Effector memory CD4-positive, alpha-beta T cell (primary cell): ENCODE data around the gene PTPRN2.

Experiments
- DNase-seq, 3 donors: peaks; one replicate each; pipeline ENCODE4 v3.0.0-alpha.2; 2020
- H3K27ac ChIP-seq: 2 replicates; pipeline ENCODE4 v1.7.0; 2013; ENCODE audit warnings: mild to moderate bottlenecking, low read length, moderate library complexity; ENCODE audit not compliant: insufficient read depth, poor library complexity, severe bottlenecking
- H3K27me3 ChIP-seq: replicated peaks from 2 replicates; pipeline ENCODE4 v1.7.0; 2013; ENCODE audit warnings: mild to moderate bottlenecking, low read length; ENCODE audit not compliant: insufficient read depth, control insufficient read depth, poor library complexity, severe bottlenecking
- H3K36me3 ChIP-seq: 2 replicates; pipeline ENCODE4 v1.7.0; 2013; ENCODE audit warnings: mild to moderate bottlenecking, low read length, moderate library complexity; ENCODE audit not compliant: control insufficient read depth, insufficient read depth
- H3K4me1 ChIP-seq: 2 replicates; pipeline ENCODE4 v1.7.0; 2013; ENCODE audit warnings: low read length, mild to moderate bottlenecking; ENCODE audit not compliant: control insufficient read depth, insufficient read depth, poor library complexity, severe bottlenecking
- H3K4me3 ChIP-seq: 2 replicates; pipeline ENCODE4 v1.7.0; 2013; ENCODE audit warnings: low read length, low read depth, mild to moderate bottlenecking; ENCODE audit not compliant: insufficient read depth, poor library complexity, severe bottlenecking
- H3K9me3 ChIP-seq: 2 replicates; pipeline ENCODE4 v1.7.0; 2013; ENCODE audit warnings: mild to moderate bottlenecking, low read length, moderate library complexity; ENCODE audit not compliant: control insufficient read depth

PTPRN2 gene

GRCh38 chr7:157554393-157555238 lies 1033.0 kb downstream of the PTPRN2 start:
- H3K4me1 ChIP-seq: no peaks in the 10 kb centered on the region
- H3K9me3 ChIP-seq: no peaks in the 10 kb centered on the region
- H3K27me3 ChIP-seq: no peaks in the 10 kb centered on the region
- H3K27ac ChIP-seq: no peak overlapping the region
- H3K36me3 ChIP-seq: no peaks in the 10 kb centered on the region
- DNase-seq: no peak
- H3K4me3 ChIP-seq: no peak overlapping the region

GRCh38 chr7:157553256-157553655 lies 1034.4 kb downstream of the PTPRN2 start:
- Histone ChIP-seq H3K9me3 (no peaks in the 10 kb centered on the region), H3K4me1 (no peaks in the 10 kb centered on the region), H3K27ac (no peak overlapping the region), H3K27me3 (no peaks in the 10 kb centered on the region), H3K36me3 (no peaks in the 10 kb centered on the region), H3K4me3 (no peak overlapping the region)
- no peak for DNase-seq

- DNase-seq: no peak
- Histone ChIP-seq H3K36me3 (no peaks in the 10 kb centered on the region), H3K4me1 (no peaks in the 10 kb centered on the region), H3K27ac (no peak overlapping the region), H3K9me3 (no peaks in the 10 kb centered on the region), H3K4me3 (no peak overlapping the region), H3K27me3 (no peaks in the 10 kb centered on the region)
Observed at GRCh38 chr7:157552295-157552993, 1035.2 kb downstream of the PTPRN2 start.

- Histone ChIP-seq H3K27ac (no peak overlapping the region), H3K27me3 (no peaks in the 10 kb centered on the region), H3K36me3 (no peaks in the 10 kb centered on the region), H3K4me3 (no peak overlapping the region), H3K4me1 (no peaks in the 10 kb centered on the region), H3K9me3 (no peaks in the 10 kb centered on the region)
- DNase-seq: no peak
Observed at GRCh38 chr7:157551325-157552070, 1036.1 kb downstream of the PTPRN2 start.

DNA sequence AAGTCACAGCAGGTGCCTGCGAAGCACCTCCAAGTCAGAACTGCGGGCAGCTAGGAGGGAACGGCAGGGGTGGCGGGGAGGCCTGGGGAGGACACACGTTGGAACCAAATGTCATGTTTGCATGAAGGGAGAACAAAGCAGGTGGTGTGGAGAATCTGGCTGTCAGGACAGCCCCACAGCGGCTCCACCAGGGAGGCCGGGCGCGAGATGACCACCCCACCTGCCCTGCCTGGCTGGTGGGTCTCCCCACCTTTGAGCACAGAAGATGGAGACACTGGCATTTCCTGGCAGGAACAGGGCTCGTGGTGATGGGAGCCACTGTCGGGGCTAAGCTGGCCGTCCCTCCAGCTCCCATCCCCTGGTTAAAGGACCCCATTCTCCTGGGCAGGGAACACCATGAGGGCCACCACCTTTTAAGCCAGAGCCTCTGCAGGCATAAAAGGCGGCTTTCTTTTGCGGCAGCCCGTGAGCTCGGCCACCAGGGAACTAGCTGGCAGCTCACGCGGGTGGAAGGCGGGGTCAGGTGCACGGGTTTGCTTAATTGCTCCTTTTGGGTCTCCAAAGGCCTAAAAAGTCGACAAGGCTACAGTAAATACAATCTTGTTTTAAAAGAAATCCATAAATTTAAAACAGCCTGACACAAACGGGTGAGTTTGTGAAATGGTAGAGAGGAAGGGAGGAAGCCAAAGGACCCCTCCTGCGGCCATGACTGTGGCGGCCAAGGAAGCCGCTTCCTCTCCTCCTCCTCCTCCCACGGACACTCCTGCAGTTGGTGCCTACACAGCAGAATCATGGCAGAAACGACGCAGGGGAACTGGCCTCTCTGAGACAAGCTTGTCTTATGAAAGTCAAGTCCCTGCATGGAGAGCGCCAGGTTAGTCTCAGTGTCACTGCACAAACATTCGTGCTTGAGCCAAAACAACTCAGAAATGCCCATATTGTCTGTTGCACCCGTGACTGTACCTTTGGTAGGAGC lies 1037.0 kb downstream of the PTPRN2 start:
- no peak overlapping the region for H3K27ac ChIP-seq
- no peak for DNase-seq
- no peaks in the 10 kb centered on the region for H3K4me1 ChIP-seq
- no peak overlapping the region for H3K4me3 ChIP-seq
- no peaks in the 10 kb centered on the region for H3K9me3 ChIP-seq
- H3K36me3 ChIP-seq: no peaks in the 10 kb centered on the region
- H3K27me3 ChIP-seq: no peaks in the 10 kb centered on the region

- Histone ChIP-seq H3K27me3 (no peaks in the 10 kb centered on the region), H3K4me1 (no peaks in the 10 kb centered on the region), H3K27ac (no peak overlapping the region), H3K4me3 (no peak overlapping the region), H3K9me3 (no peaks in the 10 kb centered on the region), H3K36me3 (no peaks in the 10 kb centered on the region)
- DNase-seq: no peak
Observed at GRCh38 chr7:157549612-157550299, 1037.9 kb downstream of the PTPRN2 start.

DNA sequence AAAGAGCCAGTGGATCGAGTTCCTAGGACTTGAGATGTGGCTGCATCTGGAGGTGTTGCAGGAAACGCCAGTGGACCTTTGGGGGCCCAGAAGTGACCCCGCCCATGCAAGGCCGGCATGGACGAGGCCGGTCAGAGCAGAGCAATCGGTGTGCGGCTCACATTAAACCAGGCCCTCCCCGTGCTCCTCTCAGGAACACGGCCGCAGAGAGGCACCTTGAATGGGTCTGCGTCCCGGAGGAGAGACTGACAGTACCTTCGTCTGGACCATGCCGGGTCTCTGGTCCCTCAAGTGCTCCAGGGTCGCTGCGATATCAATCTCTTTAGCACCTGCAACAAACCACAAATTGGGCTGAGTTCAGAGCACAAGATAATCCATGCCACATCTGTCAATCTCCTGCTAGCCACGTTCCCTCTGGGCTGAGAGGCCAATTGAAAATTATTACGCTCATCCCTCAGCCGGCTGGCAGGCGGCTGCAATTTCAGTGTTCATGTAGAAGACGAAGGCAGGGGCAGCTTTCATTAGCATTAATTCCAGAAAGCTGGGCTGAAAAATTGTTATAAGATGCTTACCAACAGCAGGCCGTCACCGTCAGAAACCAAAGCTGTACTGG lies 1038.8 kb downstream of the PTPRN2 start:
- Histone ChIP-seq H3K9me3 (no peaks in the 10 kb centered on the region), H3K27ac (no peak overlapping the region), H3K27me3 (no peaks in the 10 kb centered on the region), H3K4me3 (no peak overlapping the region), H3K4me1 (no peaks in the 10 kb centered on the region), H3K36me3 (no peaks in the 10 kb centered on the region)
- DNase-seq: no peak

DNA sequence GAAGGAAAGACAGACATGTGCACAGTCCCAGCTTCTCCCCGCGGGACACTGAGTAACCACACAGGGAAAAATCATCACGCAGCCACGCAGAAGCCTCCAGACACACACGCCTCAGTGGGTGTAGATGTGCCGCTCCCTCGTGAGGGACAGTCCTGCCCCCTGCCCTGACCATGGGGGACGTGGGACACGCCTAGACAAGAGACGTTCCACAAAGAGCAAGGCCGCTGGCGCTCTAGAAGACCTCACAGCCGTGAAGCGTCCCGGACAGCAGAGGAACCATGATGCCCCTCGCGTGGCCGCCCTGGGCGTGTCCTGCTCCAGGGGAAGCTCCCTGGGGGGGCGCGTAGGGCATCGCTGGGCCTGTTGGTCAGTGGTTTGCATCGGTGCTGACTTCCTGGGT lies 1040.0 kb downstream of the PTPRN2 start:
- Histone ChIP-seq H3K36me3 (no peaks in the 10 kb centered on the region), H3K4me1 (no peaks in the 10 kb centered on the region), H3K4me3 (no peak overlapping the region), H3K27ac (no peak overlapping the region), H3K27me3 (no peaks in the 10 kb centered on the region), H3K9me3 (no peaks in the 10 kb centered on the region)
- DNase-seq: no peak
